ENCODE results near the gene UPK3BL1.
"Not testable (repeated sequence)": the region's sequence is repeated elsewhere in the genome, so short reads cannot be mapped to it uniquely, and the experiment has no call there.

UPK3BL1 gene

GRCh38 chr7:102642691-102643090, at the start of gene UPK3BL1:
Gene UPK3BL1 (minus strand): TSS chr7:102642791. CDS start chr7:102642741, 50 bp downstream.
- not testable (repeated sequence) for H3K4me3 ChIP-seq (ENCODE audit: low read depth, low read length); DNase-seq (ENCODE audit: low read depth)

- H3K4me3 ChIP-seq (ENCODE audit: low read depth, low read length); DNase-seq (ENCODE audit: low read depth): not testable (repeated sequence)
Measured at GRCh38 chr7:102690602-102691001, 48.0 kb upstream of the UPK3BL1 start.

GRCh38 chr7:102689436-102690282, 47.1 kb upstream of the UPK3BL1 start:
- not testable (repeated sequence) for H3K4me3 ChIP-seq (ENCODE audit: low read depth, low read length); DNase-seq (ENCODE audit: low read depth)

- DNase-seq (ENCODE audit: low read depth); H3K4me3 ChIP-seq (ENCODE audit: low read depth, low read length): not testable (repeated sequence)
Measured at GRCh38 chr7:102688299-102689036, 45.9 kb upstream of the UPK3BL1 start.

GRCh38 chr7:102682560-102682959, 40.0 kb upstream of the UPK3BL1 start:
- not testable (repeated sequence) for DNase-seq (ENCODE audit: low read depth); H3K4me3 ChIP-seq (ENCODE audit: low read depth, low read length)

GRCh38 chr7:102680780-102681179, 38.2 kb upstream of the UPK3BL1 start:
- DNase-seq (ENCODE audit: low read depth); H3K4me3 ChIP-seq (ENCODE audit: low read depth, low read length): not testable (repeated sequence)

GRCh38 chr7:102675545-102675944, 33.0 kb upstream of the UPK3BL1 start:
- DNase-seq (ENCODE audit: low read depth); H3K4me3 ChIP-seq (ENCODE audit: low read depth, low read length): not testable (repeated sequence)

- H3K4me3 ChIP-seq (ENCODE audit: low read depth, low read length); DNase-seq (ENCODE audit: low read depth): not testable (repeated sequence)
Measured at GRCh38 chr7:102673447-102674067, 31.0 kb upstream of the UPK3BL1 start.

GRCh38 chr7:102671956-102672307, 29.3 kb upstream of the UPK3BL1 start:
- not testable (repeated sequence) for DNase-seq (ENCODE audit: low read depth); H3K4me3 ChIP-seq (ENCODE audit: low read depth, low read length)

GRCh38 chr7:102671166-102671955, 28.8 kb upstream of the UPK3BL1 start, which contains the start of gene POLR2J2:
Gene POLR2J2 (minus strand): TSS chr7:102671663. CDS start chr7:102671601, 62 bp downstream.
- peak; percentile 9 for DNase-seq (ENCODE audit: low read depth)
- peak within 1 kb of the TSS; percentile 30 for H3K4me3 ChIP-seq (ENCODE audit: low read depth, low read length)

GRCh38 chr7:102667523-102667922, 24.9 kb upstream of the UPK3BL1 start:
- DNase-seq (ENCODE audit: low read depth); H3K4me3 ChIP-seq (ENCODE audit: low read depth, low read length): not testable (repeated sequence)

- H3K4me3 ChIP-seq (ENCODE audit: low read depth, low read length); DNase-seq (ENCODE audit: low read depth): not testable (repeated sequence)
Measured at GRCh38 chr7:102666850-102667249, 24.3 kb upstream of the UPK3BL1 start.

- not testable (repeated sequence) for H3K4me3 ChIP-seq (ENCODE audit: low read depth, low read length); DNase-seq (ENCODE audit: low read depth)
Measured at GRCh38 chr7:102664765-102665164, 22.2 kb upstream of the UPK3BL1 start.

GRCh38 chr7:102649924-102650323, 7.3 kb upstream of the UPK3BL1 start, which contains the start of gene SPDYE2B:
Gene SPDYE2B (plus strand): TSS chr7:102650319. CDS start chr7:102652349, 2,030 bp downstream.
- DNase-seq (ENCODE audit: low read depth); H3K4me3 ChIP-seq (ENCODE audit: low read depth, low read length): not testable (repeated sequence)

- DNase-seq (ENCODE audit: low read depth); H3K4me3 ChIP-seq (ENCODE audit: low read depth, low read length): not testable (repeated sequence)
Measured at GRCh38 chr7:102647813-102648212, 5.2 kb upstream of the UPK3BL1 start.

- DNase-seq (ENCODE audit: low read depth); H3K4me3 ChIP-seq (ENCODE audit: low read depth, low read length): not testable (repeated sequence)
Measured at GRCh38 chr7:102643404-102643803, 813 bp upstream of the UPK3BL1 start.

GRCh38 chr7:102638848-102639247, 3.7 kb downstream of the UPK3BL1 start:
- not testable (repeated sequence) for H3K4me3 ChIP-seq (ENCODE audit: low read depth, low read length); DNase-seq (ENCODE audit: low read depth)

GRCh38 chr7:102636956-102637355, 5.6 kb downstream of the UPK3BL1 start:
- not testable (repeated sequence) for DNase-seq (ENCODE audit: low read depth); H3K4me3 ChIP-seq (ENCODE audit: low read depth, low read length)

GRCh38 chr7:102635354-102635753, 7.2 kb downstream of the UPK3BL1 start:
- not testable (repeated sequence) for DNase-seq (ENCODE audit: low read depth); H3K4me3 ChIP-seq (ENCODE audit: low read depth, low read length)
